ENCODE measurements around the gene CTNNB1. TPM values are rescaled to one million over a fixed set of nuclear protein-coding genes. Genes with fewer than 3 reads are reported as not detected.
"Not testable (repeated sequence)": the region's sequence is repeated elsewhere in the genome, so short reads cannot be mapped to it uniquely, and the experiment has no call there.

Gene CTNNB1
- total RNA-seq, 1 donor from 2014 or later, result 430 TPM

DNA sequence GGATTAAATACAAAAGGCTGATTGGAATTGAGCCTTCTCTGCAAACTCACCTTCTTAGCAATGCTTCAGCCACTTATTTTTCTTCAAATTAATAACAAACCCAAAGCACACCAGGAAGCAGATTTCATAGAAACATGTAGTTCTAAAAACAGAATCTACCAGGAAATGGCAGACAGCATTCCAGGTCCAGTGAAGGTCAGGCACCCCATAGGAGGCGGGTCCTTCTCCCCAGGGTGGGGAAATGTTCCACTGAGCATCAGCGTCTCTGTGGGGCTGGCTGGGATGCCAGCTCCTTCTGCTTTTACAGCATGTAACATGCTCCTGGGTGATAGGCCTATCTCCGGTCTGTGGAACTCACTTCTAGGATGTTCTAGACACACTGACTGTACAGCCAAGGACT lies 49.2 kb downstream of the CTNNB1 start:
- DNase-seq (ENCODE audit: low read depth), result no peak

- DNase-seq (ENCODE audit: low read depth), result no peak
Observed at GRCh38 chr3:41249318-41249717, 50.0 kb downstream of the CTNNB1 start.

- no peak for DNase-seq (ENCODE audit: low read depth)
Observed at GRCh38 chr3:41250825-41251224, 51.5 kb downstream of the CTNNB1 start.

- no peak for DNase-seq (ENCODE audit: low read depth)
Observed at GRCh38 chr3:41251593-41251992, 52.3 kb downstream of the CTNNB1 start.

DNA sequence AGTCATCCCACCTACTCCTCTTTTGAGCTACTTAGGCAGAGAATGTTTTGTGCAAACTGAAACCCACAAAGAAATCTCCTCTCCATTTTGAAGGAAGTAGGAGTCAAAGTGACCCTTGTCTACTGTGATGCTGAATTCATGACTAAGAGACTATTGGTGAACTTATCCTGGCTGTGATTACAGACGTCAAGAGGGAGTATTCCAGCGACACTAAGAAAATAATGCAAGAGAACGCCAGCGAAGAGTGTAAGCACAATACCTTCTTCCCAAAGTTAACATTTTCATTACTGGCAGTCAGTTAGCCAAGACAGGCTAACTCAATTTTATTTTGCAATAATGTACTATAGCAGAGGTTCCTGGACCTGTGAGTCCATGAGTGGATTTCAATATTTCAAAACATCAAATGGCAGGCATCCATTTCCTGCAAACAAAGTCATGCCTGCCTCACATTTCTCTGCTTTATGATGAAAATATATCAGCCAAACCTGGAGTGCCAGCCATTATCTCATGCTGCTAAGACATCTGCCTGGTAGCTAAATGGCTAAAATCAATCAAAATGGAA lies 59.0 kb downstream of the CTNNB1 start:
- DNase-seq (ENCODE audit: low read depth), result no peak

DNA sequence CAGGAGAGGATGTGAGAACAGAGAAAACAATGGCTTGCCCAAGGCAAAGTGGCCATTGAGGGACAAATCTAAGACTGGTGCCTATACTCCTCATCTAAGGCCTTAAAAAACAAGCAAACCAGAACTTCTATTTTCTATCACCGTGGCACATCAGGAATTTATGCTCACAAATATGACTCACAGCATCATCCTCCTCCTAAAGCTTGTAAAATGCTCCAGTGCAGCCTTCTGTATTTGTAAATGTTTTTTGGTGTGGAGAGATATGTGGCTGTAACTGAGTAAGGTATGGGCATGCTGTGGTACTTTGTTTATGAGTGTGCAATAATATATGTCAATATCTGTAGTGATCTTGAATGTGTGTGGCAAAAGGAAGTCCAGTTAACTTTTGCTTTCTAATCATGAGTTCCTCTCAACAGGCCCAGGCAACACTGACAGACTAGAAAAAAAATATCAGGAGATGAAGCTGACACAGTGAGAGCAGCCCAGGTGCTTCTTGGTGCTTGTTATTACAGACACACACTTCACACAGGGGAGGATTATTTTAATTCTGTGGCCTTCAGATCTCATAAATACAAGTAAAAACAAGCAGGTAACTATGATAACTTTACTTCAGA lies 60.3 kb downstream of the CTNNB1 start:
- no peak for DNase-seq (ENCODE audit: low read depth)

- DNase-seq (ENCODE audit: low read depth), result no peak
Observed at GRCh38 chr3:41260063-41260450, 60.8 kb downstream of the CTNNB1 start.

- peak; percentile 50 for DNase-seq (ENCODE audit: low read depth)
Observed at GRCh38 chr3:41265011-41265545, 65.8 kb downstream of the CTNNB1 start.

GRCh38 chr3:41265823-41266273 lies 66.5 kb downstream of the CTNNB1 start:
- peak; percentile 60 for DNase-seq (ENCODE audit: low read depth)

DNA sequence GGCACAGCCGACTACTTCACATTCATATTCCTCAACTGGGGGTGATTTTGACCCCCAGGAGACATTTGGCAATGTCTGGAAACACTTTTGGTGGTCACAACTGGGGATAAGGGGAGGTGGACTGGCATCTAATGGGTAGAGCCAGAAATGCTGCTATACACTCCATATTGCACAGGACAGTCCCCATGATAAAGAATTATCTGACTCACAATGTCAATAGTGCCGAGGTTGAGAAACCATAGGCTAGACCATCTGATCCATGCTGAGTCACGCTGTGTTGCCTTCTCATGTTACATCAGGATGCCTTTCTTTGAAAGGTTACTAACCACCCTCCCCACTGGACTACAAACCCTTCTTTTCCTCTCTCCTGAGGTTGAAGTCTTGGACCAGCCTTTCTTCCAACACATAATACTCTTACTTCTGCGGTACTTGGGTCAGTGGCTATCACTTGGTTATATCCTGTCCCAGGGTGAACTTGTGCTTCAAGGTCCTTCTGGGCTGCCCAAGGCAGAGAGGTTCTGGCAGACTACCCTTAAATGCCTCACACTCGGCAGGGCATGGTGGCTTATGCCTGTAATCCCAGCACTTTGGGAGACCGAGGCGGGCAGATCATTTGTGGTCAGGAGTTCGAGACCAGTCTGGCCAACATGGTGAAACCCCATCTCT lies 68.8 kb downstream of the CTNNB1 start:
- peak; percentile 59 for DNase-seq (ENCODE audit: low read depth)

DNA sequence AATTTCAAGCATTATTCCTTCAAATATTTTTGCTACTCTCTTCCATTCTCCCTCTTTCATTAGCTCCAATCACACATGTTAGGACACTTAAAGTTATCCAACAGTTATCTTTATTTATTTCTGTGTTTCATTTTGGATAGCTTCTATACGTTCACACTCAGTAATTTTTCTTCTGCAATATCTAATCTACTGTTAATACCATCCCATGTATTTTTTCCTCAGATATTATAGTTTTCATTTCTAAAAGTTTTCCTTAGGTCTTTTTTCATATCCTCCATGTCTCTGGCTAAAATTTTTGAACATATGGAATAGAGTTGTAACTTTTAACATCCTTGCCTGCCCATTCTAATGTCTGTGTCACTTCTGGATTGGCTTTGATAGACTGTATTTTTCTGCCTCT lies 73.4 kb downstream of the CTNNB1 start:
- DNase-seq (ENCODE audit: low read depth), result no peak

- DNase-seq (ENCODE audit: low read depth), result peak; percentile 73
Observed at GRCh38 chr3:41274944-41275668, 75.8 kb downstream of the CTNNB1 start.

GRCh38 chr3:41276191-41276590 lies 76.9 kb downstream of the CTNNB1 start:
- DNase-seq (ENCODE audit: low read depth), result no peak

- no peak for DNase-seq (ENCODE audit: low read depth)
Observed at GRCh38 chr3:41277790-41278465, 78.6 kb downstream of the CTNNB1 start.

GRCh38 chr3:41284934-41285333 lies 85.6 kb downstream of the CTNNB1 start:
- not testable (repeated sequence) for DNase-seq (ENCODE audit: low read depth)

- no peak for DNase-seq (ENCODE audit: low read depth)
Observed at GRCh38 chr3:41286305-41286704, 87.0 kb downstream of the CTNNB1 start.

- no peak for DNase-seq (ENCODE audit: low read depth)
Observed at GRCh38 chr3:41288785-41289184, 89.5 kb downstream of the CTNNB1 start.

Measured in myocyte (in vitro differentiated cells).